Middle frontal gyrus (tissue), 1 donor: ENCODE results near the gene PRPH.
"Not testable (repeated sequence)": the region's sequence is repeated elsewhere in the genome, so short reads cannot be mapped to it uniquely, and the experiment has no call there.

Experiments
- DNase-seq: peaks from one replicate; pipeline ENCODE4 v3.0.0-alpha.2; 2015; ENCODE audit warnings: low spot score; ENCODE audit errors: extremely low spot score

Gene PRPH

GRCh38 chr12:49298160-49298559 is 3.2 kb downstream of the PRPH start:
- no peak for DNase-seq

GRCh38 chr12:49301760-49302159 is 6.8 kb downstream of the PRPH start:
- DNase-seq: no peak

- DNase-seq: no peak
Measured at GRCh38 chr12:49304161-49304560, 9.2 kb downstream of the PRPH start.

GRCh38 chr12:49305762-49306510 is 11.0 kb downstream of the PRPH start:
- DNase-seq: no peak

GRCh38 chr12:49309386-49309785 is 14.4 kb downstream of the PRPH start:
- no peak for DNase-seq

GRCh38 chr12:49310451-49311000 is 15.6 kb downstream of the PRPH start:
- not testable (repeated sequence) for DNase-seq

GRCh38 chr12:49314811-49315210 is 19.9 kb downstream of the PRPH start:
- DNase-seq: no peak

GRCh38 chr12:49317118-49317517 is 22.2 kb downstream of the PRPH start:
- DNase-seq: not testable (repeated sequence)

- DNase-seq: not testable (repeated sequence)
Measured at GRCh38 chr12:49320411-49321103, 25.6 kb downstream of the PRPH start.

- no peak for DNase-seq
Measured at GRCh38 chr12:49322367-49322707, 27.4 kb downstream of the PRPH start.

- peak; percentile 95 for DNase-seq
Measured at GRCh38 chr12:49322708-49323523, 28.0 kb downstream of the PRPH start, which contains the start of gene TROAP. Gene TROAP, plus strand, starts transcription at chr12:49323255. Its CDS starts 354 bp downstream, at chr12:49323609.

- DNase-seq: no peak
Measured at GRCh38 chr12:49323524-49324097, 28.7 kb downstream of the PRPH start.

GRCh38 chr12:49325606-49326005 is 30.7 kb downstream of the PRPH start:
- DNase-seq: no peak

GRCh38 chr12:49327368-49327767 is 32.4 kb downstream of the PRPH start:
- DNase-seq: no peak

- DNase-seq: no peak
Measured at GRCh38 chr12:49327887-49328286, 32.9 kb downstream of the PRPH start.

GRCh38 chr12:49328816-49329215 is 33.9 kb downstream of the PRPH start:
- no peak for DNase-seq

- no peak for DNase-seq
Measured at GRCh38 chr12:49330032-49330619, 35.2 kb downstream of the PRPH start.

- no peak for DNase-seq
Measured at GRCh38 chr12:49330631-49331379, 35.9 kb downstream of the PRPH start.

GRCh38 chr12:49331380-49332222 is 36.7 kb downstream of the PRPH start:
- peak; percentile 70 for DNase-seq
